Suprapubic skin (tissue), 4 donors: ENCODE data around the gene FAHD2B.
"Not testable (repeated sequence)": the region's sequence is repeated elsewhere in the genome, so short reads cannot be mapped to it uniquely, and the experiment has no call there.

Experiments
- POLR2A ChIP-seq, 2 donors: fragments of 450-650 bp; IDR thresholded peaks; one replicate each; pipeline ENCODE4 v1.6.1; 2017; ENCODE audit warnings: antibody characterized with exemption in 2 of 2, mild to moderate bottlenecking in 2 of 2, moderate library complexity in 2 of 2
- POLR2AphosphoS5 ChIP-seq, 3 donors: sonication (generic); formaldehyde crosslinking; IDR thresholded peaks; one replicate each; pipeline ENCODE4 v1.6.1; 2017; ENCODE audit warnings: antibody characterized with exemption in 3 of 3
- TF ChIP-seq, protein P1 (sequence below), 2 donors: fragments of 200-600 bp in 1 of 2; fragments of 450-650 bp in 1 of 2; sonication (generic) in 1 of 2; IDR thresholded peaks; one replicate each; pipeline ENCODE4 v1.5.1; 2016 to 2019; ENCODE audit warnings: antibody characterized with exemption in 2 of 2, mild to moderate bottlenecking in 1 of 2, moderate library complexity in 1 of 2

DNA sequence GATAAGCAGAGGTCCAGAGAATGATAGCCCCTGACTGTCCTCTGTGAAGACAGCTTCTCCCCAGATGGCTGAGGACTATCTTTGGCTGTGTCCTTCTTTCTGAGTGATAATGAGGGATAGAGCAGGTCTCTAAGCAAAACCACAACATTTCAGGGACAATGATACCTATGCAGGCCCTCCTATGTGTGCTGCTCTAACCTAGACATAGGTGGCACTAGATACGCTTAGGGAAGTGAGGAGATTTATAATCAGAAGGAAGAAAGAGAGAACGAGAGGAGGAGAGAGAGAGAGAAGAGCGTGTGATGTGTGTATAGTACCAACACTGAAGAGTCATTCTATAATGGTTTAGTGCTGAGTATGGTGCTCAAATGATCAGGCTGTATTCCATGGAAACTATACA is 38.5 kb downstream of the FAHD2B start:
- TF ChIP-seq, protein P1, sequence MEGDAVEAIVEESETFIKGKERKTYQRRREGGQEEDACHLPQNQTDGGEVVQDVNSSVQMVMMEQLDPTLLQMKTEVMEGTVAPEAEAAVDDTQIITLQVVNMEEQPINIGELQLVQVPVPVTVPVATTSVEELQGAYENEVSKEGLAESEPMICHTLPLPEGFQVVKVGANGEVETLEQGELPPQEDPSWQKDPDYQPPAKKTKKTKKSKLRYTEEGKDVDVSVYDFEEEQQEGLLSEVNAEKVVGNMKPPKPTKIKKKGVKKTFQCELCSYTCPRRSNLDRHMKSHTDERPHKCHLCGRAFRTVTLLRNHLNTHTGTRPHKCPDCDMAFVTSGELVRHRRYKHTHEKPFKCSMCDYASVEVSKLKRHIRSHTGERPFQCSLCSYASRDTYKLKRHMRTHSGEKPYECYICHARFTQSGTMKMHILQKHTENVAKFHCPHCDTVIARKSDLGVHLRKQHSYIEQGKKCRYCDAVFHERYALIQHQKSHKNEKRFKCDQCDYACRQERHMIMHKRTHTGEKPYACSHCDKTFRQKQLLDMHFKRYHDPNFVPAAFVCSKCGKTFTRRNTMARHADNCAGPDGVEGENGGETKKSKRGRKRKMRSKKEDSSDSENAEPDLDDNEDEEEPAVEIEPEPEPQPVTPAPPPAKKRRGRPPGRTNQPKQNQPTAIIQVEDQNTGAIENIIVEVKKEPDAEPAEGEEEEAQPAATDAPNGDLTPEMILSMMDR (IDR thresholded peaks at IDR 0.05): not testable (repeated sequence)
- TF ChIP-seq POLR2A, POLR2AphosphoS5 (IDR thresholded peaks at IDR 0.05): not testable (repeated sequence)
